Psoas muscle (tissue), 8 donors: ENCODE measurements around the gene GRIP2. TPM values are rescaled to one million over a fixed set of nuclear protein-coding genes. Genes with fewer than 3 reads are reported as not detected.

Experiments
- ATAC-seq, 4 donors: fragments of 200-7000 bp; cut with Tn5 transposase; one replicate each; pipeline ENCODE4 v1.9.1; 2020; ENCODE audit warnings: moderate library complexity in 3 of 4, mild to moderate bottlenecking in 2 of 4
- DNase-seq, 2 donors: peaks; one replicate each; pipeline ENCODE4 v3.0.0-alpha.2; 2020
- H3K27ac ChIP-seq: fragments of 200-600 bp; one replicate; pipeline ENCODE4 v1.8.0; 2022
- H3K27me3 ChIP-seq, 3 donors: fragments of 200-600 bp in 1 of 3; one replicate each; pipeline versions ENCODE4 v1.6.1 to v1.8.0; 2013 to 2022; ENCODE audit warnings: low read length in 2 of 3, mild to moderate bottlenecking in 2 of 3, moderate library complexity in 1 of 3; ENCODE audit not compliant: insufficient read depth in 3 of 3
- H3K36me3 ChIP-seq, 2 donors: fragments of 200-600 bp in 1 of 2; one replicate each; pipeline versions ENCODE4 v1.6.1 to v1.8.0; 2013 to 2022; ENCODE audit warnings: low read depth in 1 of 2, mild to moderate bottlenecking in 1 of 2, moderate library complexity in 1 of 2; ENCODE audit not compliant: insufficient read depth in 1 of 2
- H3K4me1 ChIP-seq: fragments of 200-600 bp; one replicate; pipeline ENCODE4 v1.8.0; 2022
- H3K4me3 ChIP-seq: fragments of 200-600 bp; one replicate; pipeline ENCODE4 v1.8.0; 2022; ENCODE audit warnings: mild to moderate bottlenecking
- H3K9me3 ChIP-seq: fragments of 200-600 bp; one replicate; pipeline ENCODE4 v1.8.0; 2022
- CTCF ChIP-seq: fragments of 200-600 bp; IDR thresholded peaks from one replicate; pipeline ENCODE4 v1.8.0; 2022; ENCODE audit warnings: antibody characterized with exemption
- WGBS, 3 donors: extraction: QIAGEN DNeasy Blood & Tissue Kit; methylation state at CpG; one replicate each; pipeline versions ENCODE4 v1.1.6 to v1.1.7; 2013; 5-methylcytosine and 5-hydroxymethylcytosine counted together
- intact Hi-C, 2 donors: fragments of 100-400 bp; cut with DNase I; formaldehyde crosslinking; loops; one replicate each; pipeline versions ENCODE4 v1.11.0 to v1.14.2; 2022
- polyA plus RNA-seq, 3 donors: library from polyadenylated mRNA; stranded (reverse); fragments of 200-250 nt; gene quantifications; one replicate each; pipeline ENCODE4 v1.2.3, GENCODE V29; 2013
- total RNA-seq, 4 donors: library from RNA; stranded (reverse); fragmentation: NEBNext Ultra II Directional in 2 of 4; extraction: Animal tissue kit (Norgen Biotek cat#: 25700) in 2 of 4; gene quantifications; one replicate each; pipeline versions ENCODE4 v1.2.1 to v1.2.4, GENCODE V29; 2021 to 2023
- donor health status: healthy with polysubstance abuse.
- donor health status: DM: no; HTN: no; CAD: no; lungs with moderate emphysema.
- donor health status: Bipolar disorder and iron deficiency.
- donor health status: healthy.
- donor health status: DM: yes; HTN: yes; CAD: no.
- donor health status: DM: no; HTN: no; CAD: no.
- donor health status: DM: no; HTN: no; CAD: no.
- donor health status: DM: yes; HTN: yes; CAD: no.

GRIP2 gene
- total and polyA plus RNA-seq, 7 donors, result 2.2 to 37.4 (median 24.9) TPM

GRCh38 chr3:14472471-14473351, 67.4 kb downstream of the GRIP2 start:
- no peak for TF ChIP-seq CTCF
- H3K36me3 ChIP-seq, result peaks cover 6 to 88% of the 10 kb centered on the region in 2 donors
- no peaks in the 10 kb centered on the region for H3K9me3 ChIP-seq
- no peaks in the 10 kb centered on the region for H3K27me3 ChIP-seq
- H3K4me1 ChIP-seq, result peaks cover 24% of the 10 kb centered on the region
- ATAC-seq, result peak; percentile 68 to 72 (median 71)
- DNase-seq, result no peak
- intact Hi-C loops, result loop anchor here in 1 of 2 donors (5.0 kb wide), 1 partner anchor 575 kb away; no protein-coding TSS in a partner anchor
- 88 to 92% (median 90%) methylated on average over 22 of the region's 22 CpGs for WGBS, 3 donors
- no peak overlapping the region for H3K4me3 ChIP-seq
- peak overlapping the region; percentile 32 for H3K27ac ChIP-seq

GRCh38 chr3:14471690-14472089, 68.5 kb downstream of the GRIP2 start:
- 92 to 96% (median 95%) methylated on average over 10 of the region's 10 CpGs for WGBS, 3 donors
- ATAC-seq, result no peak
- H3K4me1 ChIP-seq, result peaks cover 24% of the 10 kb centered on the region
- no peak overlapping the region for H3K4me3 ChIP-seq
- intact Hi-C loops, result loop anchor here in 1 of 2 donors (5.0 kb wide), 1 partner anchor 574 kb away; no protein-coding TSS in a partner anchor
- no peaks in the 10 kb centered on the region for H3K9me3 ChIP-seq
- peaks cover 3 to 88% of the 10 kb centered on the region in 2 donors for H3K36me3 ChIP-seq
- no peaks in the 10 kb centered on the region for H3K27me3 ChIP-seq
- DNase-seq, result no peak
- no peak for TF ChIP-seq CTCF
- H3K27ac ChIP-seq, result no peak overlapping the region

GRCh38 chr3:14471016-14471415, 69.1 kb downstream of the GRIP2 start:
- Histone ChIP-seq H3K4me1 (peaks cover 24% of the 10 kb centered on the region), H3K4me3 (no peak overlapping the region), H3K27ac (no peak overlapping the region), H3K36me3 (peaks cover 0 to 88% of the 10 kb centered on the region in 2 donors), H3K9me3 (no peaks in the 10 kb centered on the region), H3K27me3 (no peaks in the 10 kb centered on the region)
- no peak for DNase-seq
- intact Hi-C loops, result loop anchor here in 1 of 2 donors (5.0 kb wide), 1 partner anchor 574 kb away; no protein-coding TSS in a partner anchor
- no peak for ATAC-seq
- TF ChIP-seq CTCF, result no peak
- 88 to 94% (median 93%) methylated on average over 5 of the region's 5 CpGs for WGBS, 3 donors

- H3K9me3 ChIP-seq, result no peaks in the 10 kb centered on the region
- ATAC-seq, result no peak
- no peak for DNase-seq
- no peak for TF ChIP-seq CTCF
- H3K27ac ChIP-seq, result no peak overlapping the region
- 80 to 87% (median 86%) methylated on average over 12 of the region's 12 CpGs for WGBS, 3 donors
- no peak overlapping the region for H3K4me3 ChIP-seq
- H3K27me3 ChIP-seq, result no peaks in the 10 kb centered on the region
- peaks cover 0 to 88% of the 10 kb centered on the region in 2 donors for H3K36me3 ChIP-seq
- H3K4me1 ChIP-seq, result peaks cover 24% of the 10 kb centered on the region
- intact Hi-C loops, result loop anchor here in 1 of 2 donors (5.0 kb wide), 1 partner anchor 573 kb away; no protein-coding TSS in a partner anchor
These were observed 69.7 kb downstream of the GRIP2 start for GRCh38 chr3:14470461-14470860.
